Erythroblast (primary cell): ENCODE results near the gene ABCC9.

Experiments
- GATA1 ChIP-seq: IDR thresholded peaks from 2 replicates; pipeline ENCODE4 v1.6.1; 2011; ENCODE audit warnings: low read depth, mild to moderate bottlenecking, control low read depth, low read length, moderate library complexity
- POLR2A ChIP-seq: IDR thresholded peaks from 2 replicates; pipeline ENCODE4 v1.6.1; 2011; ENCODE audit warnings: mild to moderate bottlenecking, low read length

GRCh38 chr12:21985155-21985554 lies 43.9 kb upstream of the ABCC9 start:
- no peak for TF ChIP-seq POLR2A
- no peak for TF ChIP-seq GATA1
